Immature natural killer cell (primary cell): ENCODE data around the gene KRTAP9-9. TPM values are rescaled to one million over a fixed set of nuclear protein-coding genes. Genes with fewer than 3 reads are reported as not detected.
"Not testable (repeated sequence)": the region's sequence is repeated elsewhere in the genome, so short reads cannot be mapped to it uniquely, and the experiment has no call there.

Experiments
- DNase-seq, 3 donors: peaks; one replicate each; pipeline ENCODE4 v3.0.0; 2022; ENCODE audit warnings: mixed read lengths in 1 of 3
- H3K27ac Mint-ChIP-seq, 6 donors: one replicate each; pipeline ENCODE4 v1.8.0; 2020; ENCODE audit warnings: mixed read lengths in 6 of 6, mild to moderate bottlenecking in 5 of 6, inconsistent platforms in 4 of 6, moderate library complexity in 3 of 6
- H3K27me3 Mint-ChIP-seq, 3 donors: one replicate each; pipeline ENCODE4 v1.8.0; 2020 to 2021; ENCODE audit warnings: low read depth in 3 of 3, mild to moderate bottlenecking in 3 of 3, mixed read lengths in 3 of 3, moderate library complexity in 3 of 3, inconsistent platforms in 1 of 3
- H3K36me3 Mint-ChIP-seq, 3 donors: one replicate each; pipeline ENCODE4 v1.8.0; 2020; ENCODE audit warnings: mixed read lengths in 3 of 3, inconsistent platforms in 2 of 3, mild to moderate bottlenecking in 2 of 3
- H3K4me1 Mint-ChIP-seq, 2 donors: one replicate each; pipeline ENCODE4 v1.8.0; 2020; ENCODE audit warnings: inconsistent platforms in 2 of 2, mild to moderate bottlenecking in 2 of 2, mixed read lengths in 2 of 2, moderate library complexity in 1 of 2
- H3K4me3 Mint-ChIP-seq, 5 donors: one replicate each; pipeline ENCODE4 v1.8.0; 2020; ENCODE audit warnings: mild to moderate bottlenecking in 5 of 5, mixed read lengths in 5 of 5, inconsistent platforms in 3 of 5, moderate library complexity in 3 of 5
- H3K9me3 Mint-ChIP-seq, 6 donors: one replicate each; pipeline ENCODE4 v1.8.0; 2020; ENCODE audit warnings: mild to moderate bottlenecking in 6 of 6, mixed read lengths in 6 of 6, inconsistent platforms in 4 of 6, moderate library complexity in 3 of 6
- polyA plus RNA-seq, 3 donors: library from polyadenylated mRNA; unstranded; fragments of 300-500 nt; fragmentation: Illumina TruSeq; gene quantifications; one replicate each; pipeline ENCODE4 v1.2.3, GENCODE V29; 2021

KRTAP9-9 gene
- polyA plus RNA-seq: not detected

- H3K27ac Mint-ChIP-seq, H3K4me3 Mint-ChIP-seq, H3K4me1 Mint-ChIP-seq, H3K9me3 Mint-ChIP-seq, DNase-seq, H3K36me3 Mint-ChIP-seq: not testable (repeated sequence)
- peaks cover 4 to 12% (median 12%) of the 10 kb centered on the region in 3 donors for H3K27me3 Mint-ChIP-seq
These were observed at the start of gene KRTAP9-9 for GRCh38 chr17:41255381-41256290. Gene KRTAP9-9 (plus strand): TSS chr17:41255384.

- Mint-ChIP-seq H3K36me3 (no peaks in the 10 kb centered on the region), H3K4me3 (no peak overlapping the region)
- no peak for DNase-seq
These were observed 43.2 kb upstream of the KRTAP9-9 start for GRCh38 chr17:41211845-41212466.

GRCh38 chr17:41212524-41213169 is 42.5 kb upstream of the KRTAP9-9 start:
- Mint-ChIP-seq H3K27me3 (peaks cover 10 to 37% (median 11%) of the 10 kb centered on the region in 3 donors), H3K4me1 (no peaks in the 10 kb centered on the region), H3K36me3 (no peaks in the 10 kb centered on the region), H3K4me3 (no peak overlapping the region), H3K27ac (no peak overlapping the region), H3K9me3 (peaks cover 0 to 2% (median 0%) of the 10 kb centered on the region in 6 donors)
- no peak for DNase-seq

More at GRCh38 chr17:41211845-41212466, 43.2 kb upstream of the KRTAP9-9 start:
- Mint-ChIP-seq H3K9me3 (peaks cover 0 to 2% (median 0%) of the 10 kb centered on the region in 6 donors), H3K27me3 (peaks cover 7 to 31% (median 11%) of the 10 kb centered on the region in 3 donors), H3K4me1 (no peaks in the 10 kb centered on the region), H3K27ac (no peak overlapping the region)

- H3K27me3 Mint-ChIP-seq: peaks cover 4 to 36% (median 10%) of the 10 kb centered on the region in 3 donors
- no peaks in the 10 kb centered on the region for H3K4me1 Mint-ChIP-seq
- H3K36me3 Mint-ChIP-seq: no peaks in the 10 kb centered on the region
- H3K4me3 Mint-ChIP-seq: no peak overlapping the region
- H3K9me3 Mint-ChIP-seq: peaks cover 0 to 4% (median 0%) of the 10 kb centered on the region in 6 donors
- no peak overlapping the region for H3K27ac Mint-ChIP-seq
- no peak for DNase-seq
These were observed 39.5 kb upstream of the KRTAP9-9 start for GRCh38 chr17:41215681-41216080.

- H3K27ac Mint-ChIP-seq: no peak overlapping the region
- H3K4me1 Mint-ChIP-seq: no peaks in the 10 kb centered on the region
- H3K36me3 Mint-ChIP-seq: no peaks in the 10 kb centered on the region
- DNase-seq: no peak
- no peak overlapping the region for H3K4me3 Mint-ChIP-seq
- peaks cover 6 to 11% (median 8%) of the 10 kb centered on the region in 3 donors for H3K27me3 Mint-ChIP-seq
- peaks cover 0 to 8% (median 0%) of the 10 kb centered on the region in 6 donors for H3K9me3 Mint-ChIP-seq
These were observed 31.4 kb upstream of the KRTAP9-9 start for GRCh38 chr17:41223821-41224220.

GRCh38 chr17:41226051-41226450 is 29.1 kb upstream of the KRTAP9-9 start:
- no peak overlapping the region for H3K4me3 Mint-ChIP-seq
- DNase-seq: no peak
- H3K9me3 Mint-ChIP-seq: peaks cover 0 to 4% (median 0%) of the 10 kb centered on the region in 6 donors
- H3K27me3 Mint-ChIP-seq: peaks cover 2 to 5% (median 3%) of the 10 kb centered on the region in 3 donors
- no peak overlapping the region for H3K27ac Mint-ChIP-seq
- H3K36me3 Mint-ChIP-seq: no peaks in the 10 kb centered on the region
- no peaks in the 10 kb centered on the region for H3K4me1 Mint-ChIP-seq

- not testable (repeated sequence) for H3K9me3 Mint-ChIP-seq, DNase-seq, H3K4me3 Mint-ChIP-seq, H3K27ac Mint-ChIP-seq, H3K36me3 Mint-ChIP-seq, H3K4me1 Mint-ChIP-seq, H3K27me3 Mint-ChIP-seq
These were observed 28.5 kb upstream of the KRTAP9-9 start, which contains the start of gene KRTAP9-2 for GRCh38 chr17:41226598-41227095. Gene KRTAP9-2 (plus strand): TSS chr17:41226648. CDS start chr17:41226655, 7 bp downstream.

- Mint-ChIP-seq H3K27me3 (peaks cover 3 to 11% (median 7%) of the 10 kb centered on the region in 3 donors), H3K27ac (no peak overlapping the region), H3K4me1 (no peaks in the 10 kb centered on the region), H3K36me3 (no peaks in the 10 kb centered on the region), H3K9me3 (no peaks in the 10 kb centered on the region), H3K4me3 (no peak overlapping the region)
- DNase-seq: no peak
These were observed 25.1 kb upstream of the KRTAP9-9 start for GRCh38 chr17:41230094-41230493.

GRCh38 chr17:41231731-41232130 is 23.5 kb upstream of the KRTAP9-9 start:
- peaks cover 3 to 17% (median 7%) of the 10 kb centered on the region in 3 donors for H3K27me3 Mint-ChIP-seq
- H3K27ac Mint-ChIP-seq: no peak overlapping the region
- H3K4me3 Mint-ChIP-seq: no peak overlapping the region
- H3K36me3 Mint-ChIP-seq: no peaks in the 10 kb centered on the region
- H3K9me3 Mint-ChIP-seq: no peaks in the 10 kb centered on the region
- no peaks in the 10 kb centered on the region for H3K4me1 Mint-ChIP-seq
- no peak for DNase-seq

GRCh38 chr17:41232399-41233105 is 22.6 kb upstream of the KRTAP9-9 start, which contains the start of gene KRTAP9-3:
Gene KRTAP9-3 (plus strand): TSS chr17:41232449. CDS start chr17:41232502, 53 bp downstream.
- H3K27me3 Mint-ChIP-seq: peaks cover 5 to 19% (median 7%) of the 10 kb centered on the region in 3 donors
- H3K4me3 Mint-ChIP-seq, H3K27ac Mint-ChIP-seq, H3K9me3 Mint-ChIP-seq, H3K4me1 Mint-ChIP-seq, DNase-seq, H3K36me3 Mint-ChIP-seq: not testable (repeated sequence)

- DNase-seq, H3K27ac Mint-ChIP-seq, H3K9me3 Mint-ChIP-seq, H3K4me3 Mint-ChIP-seq, H3K36me3 Mint-ChIP-seq, H3K4me1 Mint-ChIP-seq: not testable (repeated sequence)
- H3K27me3 Mint-ChIP-seq: peaks cover 4 to 35% (median 5%) of the 10 kb centered on the region in 3 donors
These were observed 18.1 kb upstream of the KRTAP9-9 start for GRCh38 chr17:41237116-41237515.

- H3K4me3 Mint-ChIP-seq, H3K9me3 Mint-ChIP-seq, H3K27ac Mint-ChIP-seq, DNase-seq, H3K4me1 Mint-ChIP-seq, H3K36me3 Mint-ChIP-seq: not testable (repeated sequence)
- peaks cover 4 to 39% (median 6%) of the 10 kb centered on the region in 3 donors for H3K27me3 Mint-ChIP-seq
These were observed 17.2 kb upstream of the KRTAP9-9 start, which contains the start of gene KRTAP9-8 for GRCh38 chr17:41237949-41238437. Gene KRTAP9-8 (plus strand): TSS chr17:41237999. CDS start chr17:41238052, 53 bp downstream.
